Measurements from ENCODE around the gene WWC2.

DNA sequence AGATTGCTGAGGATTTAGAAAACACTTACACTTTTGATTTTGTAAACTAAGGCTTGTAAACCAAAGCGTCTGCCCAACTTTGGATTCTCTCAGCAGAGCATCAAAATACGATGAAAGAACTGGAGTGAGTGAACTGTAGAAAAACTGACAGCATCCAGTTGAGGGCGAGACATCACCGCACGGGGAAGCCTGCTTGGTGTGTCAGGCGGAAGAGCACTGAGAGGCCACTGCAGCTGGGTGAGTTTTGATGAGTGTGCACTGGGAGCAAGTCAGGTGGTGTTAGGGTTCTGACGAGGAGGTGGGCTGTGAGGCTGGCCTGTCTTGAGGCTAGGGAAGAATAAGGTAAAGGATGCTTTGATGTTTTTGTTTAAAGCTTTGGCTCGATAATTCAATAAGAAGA is 270.0 kb downstream of the WWC2 start:
- TF ChIP-seq ZNF274 (IDR thresholded peaks at IDR 0.05; ENCODE audit: low read depth, low read length) = no peak
- TF ChIP-seq SUZ12 (IDR thresholded peaks at IDR 0.05; ENCODE audit: extremely low read depth, insufficient read depth, insufficient read length) = no peak
- no peak for TF ChIP-seq YY1 (IDR thresholded peaks at IDR 0.05; ENCODE audit: insufficient read depth, insufficient read length)
